ENCODE results near the gene ZNF688. TPM values are rescaled to one million over a fixed set of nuclear protein-coding genes. Genes with fewer than 3 reads are reported as not detected.
A peak's percentile ranks its signal among the peaks of the same experiment; 100 is the strongest.

The ZNF688 gene
- total RNA-seq, 1 donor from 2014 or later: 8.8 TPM

- ATAC-seq (peak; percentile 98), DNase-seq (ENCODE audit: low spot score) (peak; percentile 97)
Observed at GRCh38 chr16:30585400-30586191, 14.1 kb upstream of the ZNF688 start, which contains the start of gene ZNF785. Gene ZNF785 (minus strand): TSS chr16:30585697. CDS start chr16:30585611, 86 bp downstream.

- no peak for DNase-seq (ENCODE audit: low spot score)
- no peak for ATAC-seq
Observed at GRCh38 chr16:30585022-30585399, 13.5 kb upstream of the ZNF688 start.

GRCh38 chr16:30582611-30583340 lies 11.3 kb upstream of the ZNF688 start:
- no peak for DNase-seq (ENCODE audit: low spot score)
- ATAC-seq: no peak

GRCh38 chr16:30581457-30581856 lies 9.9 kb upstream of the ZNF688 start:
- no peak for ATAC-seq
- DNase-seq (ENCODE audit: low spot score): no peak

GRCh38 chr16:30574678-30575077 lies 3.2 kb upstream of the ZNF688 start:
- ATAC-seq: no peak
- no peak for DNase-seq (ENCODE audit: low spot score)

- DNase-seq (ENCODE audit: low spot score) (peak; percentile 55), ATAC-seq (peak; percentile 16)
Observed at GRCh38 chr16:30570636-30571444, 674 bp downstream of the ZNF688 start.

GRCh38 chr16:30569746-30570635 lies 1.5 kb downstream of the ZNF688 start:
- no peak for ATAC-seq

GRCh38 chr16:30569281-30569680 lies 2.2 kb downstream of the ZNF688 start:
- ATAC-seq (no peak), DNase-seq (ENCODE audit: low spot score) (no peak)

More at GRCh38 chr16:30569746-30570635, 1.5 kb downstream of the ZNF688 start:
- DNase-seq (ENCODE audit: low spot score): no peak

GRCh38 chr16:30567991-30568638 lies 3.4 kb downstream of the ZNF688 start:
- DNase-seq (ENCODE audit: low spot score) (no peak), ATAC-seq (no peak)

- ATAC-seq: no peak
Observed at GRCh38 chr16:30567160-30567990, 4.1 kb downstream of the ZNF688 start.

GRCh38 chr16:30566531-30566930 lies 5.0 kb downstream of the ZNF688 start:
- DNase-seq (ENCODE audit: low spot score) (no peak), ATAC-seq (no peak)

More at GRCh38 chr16:30567160-30567990, 4.1 kb downstream of the ZNF688 start:
- DNase-seq (ENCODE audit: low spot score): no peak

- ATAC-seq (no peak), DNase-seq (ENCODE audit: low spot score) (no peak)
Observed at GRCh38 chr16:30565984-30566383, 5.5 kb downstream of the ZNF688 start.

- no peak for ATAC-seq
Observed at GRCh38 chr16:30565526-30565925, 6.0 kb downstream of the ZNF688 start.

GRCh38 chr16:30562021-30562420 lies 9.5 kb downstream of the ZNF688 start:
- ATAC-seq (no peak), DNase-seq (ENCODE audit: low spot score) (peak; percentile 56)

More at GRCh38 chr16:30565526-30565925, 6.0 kb downstream of the ZNF688 start:
- DNase-seq (ENCODE audit: low spot score): no peak

- DNase-seq (ENCODE audit: low spot score) (peak; percentile 71), ATAC-seq (peak; percentile 24)
Observed at GRCh38 chr16:30561089-30561816, 10.3 kb downstream of the ZNF688 start.

- no peak for DNase-seq (ENCODE audit: low spot score)
- no peak for ATAC-seq
Observed at GRCh38 chr16:30559690-30560089, 11.8 kb downstream of the ZNF688 start.

- DNase-seq (ENCODE audit: low spot score) (no peak), ATAC-seq (no peak)
Observed at GRCh38 chr16:30558789-30559377, 12.6 kb downstream of the ZNF688 start.
